Large intestine (tissue), 3 donors: Measurements from ENCODE around the gene GLDN. TPM values are rescaled to one million over a fixed set of nuclear protein-coding genes. Genes with fewer than 3 reads are reported as not detected.
"Not testable (repeated sequence)": the region's sequence is repeated elsewhere in the genome, so short reads cannot be mapped to it uniquely, and the experiment has no call there.

Source experiments
- DNase-seq, 2 donors: peaks; one replicate each; pipeline versions ENCODE4 v3.0.0 to v3.0.0-alpha.2; 2013
- H3K27ac ChIP-seq: one replicate; pipeline ENCODE4 v1.5.1; 2013; ENCODE audit warnings: low read length
- H3K27me3 ChIP-seq: 2 replicates; pipeline ENCODE4 v1.6.1; 2013; ENCODE audit warnings: low read length; ENCODE audit not compliant: control insufficient read depth, insufficient read depth
- H3K36me3 ChIP-seq: 2 replicates; pipeline ENCODE4 v1.6.1; 2013; ENCODE audit warnings: low read length; ENCODE audit not compliant: control insufficient read depth, insufficient read depth
- H3K4me1 ChIP-seq: one replicate; pipeline ENCODE4 v1.6.1; 2013; ENCODE audit warnings: low read length; ENCODE audit not compliant: control insufficient read depth, insufficient read depth
- H3K4me3 ChIP-seq: one replicate; pipeline ENCODE4 v1.5.1; 2013; ENCODE audit warnings: low read length
- H3K9me3 ChIP-seq: one replicate; pipeline ENCODE4 v1.6.1; 2013; ENCODE audit warnings: mild to moderate bottlenecking, low read depth, low read length, moderate library complexity; ENCODE audit not compliant: control insufficient read depth
- WGBS: methylation state at CpG from one replicate; pipeline ENCODE4 v1.1.5; 2013; ENCODE audit warnings: low lambda C conversion rate; ENCODE audit not compliant: insufficient coverage; 5-methylcytosine and 5-hydroxymethylcytosine counted together
- polyA plus RNA-seq: library from polyadenylated mRNA; unstranded; fragments of 120-200 nt; gene quantifications from one replicate; pipeline ENCODE4 v1.2.1, GENCODE V29; 2013

Gene GLDN
- polyA plus RNA-seq, 1 donor = 0.64 TPM

DNA sequence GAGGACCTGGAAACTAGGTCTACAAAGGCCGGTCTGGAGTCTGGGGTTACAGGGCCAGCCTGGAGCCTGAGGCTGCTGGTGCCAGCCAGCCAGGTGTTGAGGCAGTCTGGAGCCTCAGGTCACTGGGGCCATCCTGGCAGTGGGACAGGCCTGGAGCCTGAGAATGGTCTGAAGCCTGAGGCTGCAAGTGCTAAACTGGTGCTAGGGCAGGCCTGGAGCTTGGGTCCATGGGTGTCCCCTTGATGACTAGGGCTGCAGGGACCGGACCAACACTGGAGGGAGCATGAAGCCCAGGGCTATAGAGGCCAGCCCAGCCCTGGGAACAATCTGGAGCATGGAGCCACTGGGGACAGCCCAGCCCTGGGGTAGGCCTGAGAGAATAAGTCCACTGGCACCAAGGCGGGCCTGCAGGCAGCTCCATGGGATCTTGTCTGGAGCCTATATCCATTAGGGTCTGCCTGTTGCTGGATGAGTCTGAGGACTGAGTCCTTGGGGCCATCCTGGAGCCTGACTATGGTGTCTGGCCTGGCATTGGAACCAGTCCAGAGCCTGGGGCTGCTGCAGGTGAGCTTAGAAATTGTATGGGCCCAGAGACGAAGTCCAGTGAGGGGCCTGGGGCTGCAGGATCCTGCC lies 101.9 kb downstream of the GLDN start:
- DNase-seq = no peak
- Histone ChIP-seq H3K27me3 (no peaks in the 10 kb centered on the region), H3K36me3 (peaks cover 13% of the 10 kb centered on the region), H3K4me1 (no peaks in the 10 kb centered on the region), H3K4me3 (no peak overlapping the region), H3K9me3 (no peaks in the 10 kb centered on the region), H3K27ac (no peak overlapping the region)
- no CpG with 5 or more reads among the region's 4 CpGs for WGBS

DNA sequence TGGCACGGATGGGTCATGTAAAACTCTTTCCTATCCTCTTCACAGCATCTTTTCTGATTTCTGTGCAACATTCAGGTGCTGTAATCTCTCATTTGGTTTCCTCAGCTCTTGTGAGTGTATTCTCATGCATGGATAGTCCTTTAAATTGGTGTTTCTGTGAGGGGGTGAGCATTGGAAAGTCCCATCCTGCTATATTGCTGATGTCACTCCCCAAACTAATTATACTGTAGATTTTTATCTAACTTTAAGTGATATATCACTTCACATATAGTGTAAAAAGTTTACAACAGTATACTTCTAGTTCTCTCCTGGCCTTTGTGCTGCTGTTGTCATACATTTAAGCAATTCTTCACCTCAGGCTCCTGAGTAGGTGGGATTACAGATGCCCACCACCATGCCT lies 102.7 kb downstream of the GLDN start:
- peaks cover 19% of the 10 kb centered on the region for H3K36me3 ChIP-seq
- no peaks in the 10 kb centered on the region for H3K9me3 ChIP-seq
- no peak overlapping the region for H3K27ac ChIP-seq
- H3K27me3 ChIP-seq = no peaks in the 10 kb centered on the region
- DNase-seq = no peak
- no peaks in the 10 kb centered on the region for H3K4me1 ChIP-seq
- H3K4me3 ChIP-seq = no peak overlapping the region
- no CpG with 5 or more reads among the region's 1 CpG for WGBS

DNA sequence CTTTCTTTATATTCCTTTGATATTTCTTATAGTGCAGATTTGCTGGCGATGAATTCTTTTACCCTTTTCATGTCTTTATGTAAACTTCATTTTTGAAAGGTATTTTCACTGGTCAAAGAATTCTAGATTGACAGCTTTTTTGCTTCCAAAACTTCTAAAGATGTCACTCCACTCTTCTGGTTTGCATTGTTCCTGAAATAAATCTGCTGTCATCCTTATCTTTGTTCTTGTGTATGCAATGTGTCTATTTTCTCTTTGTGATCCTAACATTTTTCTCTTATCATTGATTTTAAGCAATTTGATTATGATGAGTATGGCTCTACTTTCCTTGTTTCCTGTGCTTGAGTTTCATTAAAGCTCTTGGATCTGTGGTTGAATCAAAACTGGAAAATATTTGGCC lies 103.4 kb downstream of the GLDN start:
- DNase-seq = no peak
- H3K36me3 ChIP-seq = peaks cover 26% of the 10 kb centered on the region
- no peaks in the 10 kb centered on the region for H3K27me3 ChIP-seq
- H3K9me3 ChIP-seq = no peaks in the 10 kb centered on the region
- no peak overlapping the region for H3K4me3 ChIP-seq
- H3K27ac ChIP-seq = no peak overlapping the region
- no peaks in the 10 kb centered on the region for H3K4me1 ChIP-seq
- WGBS = 92% methylated on average over 1 of the region's 1 CpG

DNA sequence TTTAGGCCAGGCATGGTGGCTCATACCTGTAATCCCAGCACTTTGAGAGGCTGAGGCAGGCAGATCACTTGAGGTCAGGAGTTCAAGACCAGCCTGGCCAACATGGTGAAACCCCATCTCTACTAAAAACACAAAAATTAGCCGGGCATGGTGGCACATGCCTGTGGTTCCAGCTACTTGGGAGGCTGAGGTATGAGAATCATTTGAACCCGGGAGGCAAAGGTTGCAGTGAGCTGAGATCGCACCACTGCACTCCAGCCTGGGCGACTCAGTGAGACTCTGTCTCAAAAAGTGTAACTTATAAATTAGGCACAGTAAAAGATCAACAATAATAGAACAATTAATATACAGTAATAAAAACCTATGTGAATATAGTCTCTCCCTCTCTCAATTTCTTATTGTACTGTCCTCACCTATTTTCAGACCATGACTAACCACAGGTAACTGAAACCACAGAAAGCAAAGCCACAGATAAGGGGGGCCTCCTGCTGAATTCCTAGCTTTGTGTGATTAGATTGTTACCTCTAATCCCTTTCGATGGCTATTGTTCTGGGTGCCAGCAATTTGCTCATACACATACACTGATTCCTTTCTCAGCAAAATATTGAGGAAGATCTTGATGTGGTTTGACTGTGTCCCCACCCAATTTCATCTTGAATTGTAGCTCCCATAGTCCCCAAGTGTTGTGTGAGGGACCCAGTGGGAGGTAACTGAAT lies 104.7 kb downstream of the GLDN start:
- not testable (repeated sequence) for DNase-seq, H3K4me1 ChIP-seq, H3K27me3 ChIP-seq, H3K9me3 ChIP-seq, H3K4me3 ChIP-seq, H3K27ac ChIP-seq
- H3K36me3 ChIP-seq = peaks cover 29% of the 10 kb centered on the region
- WGBS = no CpG with 5 or more reads among the region's 5 CpGs

DNA sequence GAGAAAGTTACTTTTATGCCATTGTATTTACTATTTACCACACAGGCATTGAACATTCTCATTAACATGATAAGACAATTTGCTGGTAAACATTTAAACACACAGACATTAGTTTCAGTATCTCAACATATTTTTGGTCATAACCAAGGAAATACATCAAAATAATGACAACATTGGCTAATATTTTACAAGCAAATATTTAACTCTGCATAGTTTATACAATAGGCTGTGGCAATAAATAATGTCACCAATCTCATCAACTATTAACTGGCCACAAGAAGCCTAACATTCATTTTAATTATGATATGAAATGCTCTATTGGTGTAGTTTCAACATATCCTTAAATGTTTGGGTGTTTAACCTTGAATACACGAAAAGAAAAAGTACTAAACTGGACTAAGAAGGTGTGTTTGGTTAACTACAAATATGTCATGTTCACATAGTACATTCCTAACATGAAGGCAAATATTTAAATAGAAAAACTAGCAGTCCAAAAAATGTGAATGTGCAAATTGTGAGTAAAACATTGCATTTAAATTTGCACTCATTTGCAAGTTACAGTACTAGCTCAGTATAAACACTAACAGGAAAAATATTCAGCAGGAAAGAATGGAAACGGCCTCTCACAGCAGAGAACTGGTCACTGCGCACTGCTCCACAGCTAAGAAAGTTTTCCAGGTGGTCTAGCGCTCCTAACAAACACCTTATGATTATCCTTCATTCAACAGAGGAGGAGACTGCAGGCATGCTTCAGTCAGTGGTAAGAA lies 106.6 kb downstream of the GLDN start:
- DNase-seq = no peak
- Histone ChIP-seq H3K4me1 (no peaks in the 10 kb centered on the region), H3K36me3 (peaks cover 29% of the 10 kb centered on the region), H3K27ac (no peak overlapping the region), H3K4me3 (no peak overlapping the region), H3K27me3 (no peaks in the 10 kb centered on the region), H3K9me3 (no peaks in the 10 kb centered on the region)
- 67% methylated on average over 1 of the region's 4 CpGs for WGBS

DNA sequence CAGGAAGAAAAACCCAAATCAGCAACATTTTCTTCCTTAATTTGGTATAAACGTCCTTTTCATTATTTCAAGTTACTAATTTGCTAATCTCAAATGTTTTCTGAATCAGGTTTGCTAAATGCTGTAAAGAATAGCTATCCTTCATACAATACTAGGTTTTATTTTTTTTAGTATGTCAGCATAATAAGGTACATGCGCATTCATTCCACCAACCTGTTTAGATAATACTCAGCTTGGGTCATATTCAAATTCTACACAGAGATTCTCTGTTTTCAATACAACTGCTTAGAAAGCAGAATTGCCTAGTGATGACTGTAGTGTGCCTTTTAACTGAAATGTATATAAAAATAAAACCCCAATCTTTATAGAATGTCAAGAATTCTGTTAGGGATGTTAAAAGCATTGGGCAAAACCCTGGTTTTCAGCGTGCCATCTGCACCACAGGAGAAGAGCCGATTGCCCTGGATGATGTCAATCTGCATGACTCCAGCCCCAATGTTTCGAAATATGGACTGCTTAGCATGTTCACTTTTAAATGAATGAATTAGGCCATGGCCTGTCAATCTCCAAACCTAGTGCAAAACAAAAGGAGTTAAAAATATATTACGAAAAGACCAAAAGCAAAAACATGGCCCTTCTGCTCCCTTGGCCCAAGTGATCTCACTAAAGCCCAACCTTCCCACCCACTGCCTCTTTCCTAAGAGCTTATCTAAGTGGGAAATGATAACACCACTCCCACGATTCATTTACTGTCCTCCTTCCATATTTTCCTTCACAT lies 107.4 kb downstream of the GLDN start:
- Histone ChIP-seq H3K36me3 (peaks cover 29% of the 10 kb centered on the region), H3K4me3 (no peak overlapping the region), H3K4me1 (no peaks in the 10 kb centered on the region), H3K27ac (no peak overlapping the region), H3K27me3 (no peaks in the 10 kb centered on the region), H3K9me3 (no peaks in the 10 kb centered on the region)
- 58% methylated on average over 3 of the region's 7 CpGs for WGBS
- DNase-seq = no peak

DNA sequence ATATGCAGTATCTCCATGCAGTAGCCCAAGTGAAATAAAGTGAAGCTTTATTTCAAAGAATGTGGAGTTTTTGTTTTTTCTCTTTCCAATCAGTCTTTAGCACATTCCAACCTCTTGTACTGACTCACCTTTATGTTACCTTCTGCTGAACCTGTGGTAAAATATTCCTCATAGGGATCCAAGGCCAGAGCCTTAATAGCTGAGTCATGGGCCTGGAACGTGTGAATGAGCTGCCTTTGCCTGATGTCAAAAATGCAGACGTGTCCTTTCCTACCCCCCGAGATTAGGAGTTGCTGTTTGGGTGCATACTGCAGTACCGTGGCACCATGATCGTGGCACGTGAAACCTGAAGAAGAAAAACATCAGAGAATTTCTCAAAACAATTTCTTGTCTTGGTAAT lies 108.5 kb downstream of the GLDN start:
- peaks cover 34% of the 10 kb centered on the region for H3K36me3 ChIP-seq

More for the DNA sequence above, 108.5 kb downstream of the GLDN start:
- DNase-seq = no peak
- 93% methylated on average over 3 of the region's 6 CpGs for WGBS
- no peaks in the 10 kb centered on the region for H3K4me1 ChIP-seq
- no peaks in the 10 kb centered on the region for H3K27me3 ChIP-seq
- no peak overlapping the region for H3K27ac ChIP-seq
- no peak overlapping the region for H3K4me3 ChIP-seq
- H3K9me3 ChIP-seq = no peaks in the 10 kb centered on the region

Other genes starting within 250 kb of the GLDN start
- 3.8 TPM for gene TNFAIP8L3, start 246.7 kb upstream of the GLDN start, polyA plus RNA-seq
- gene CYP19A1, start 3.1 kb upstream of the GLDN start, polyA plus RNA-seq = 8.3 TPM